ENCODE results near the gene SSB. TPM values are rescaled to one million over a fixed set of nuclear protein-coding genes. Genes with fewer than 3 reads are reported as not detected.
A peak's percentile ranks its signal among the peaks of the same experiment; 100 is the strongest.

SSB gene
- total and polyA plus RNA-seq, 4 donors: 29.9 to 61.4 (median 42.2) TPM

GRCh38 chr2:169796441-169796840 is 2.2 kb upstream of the SSB start:
- Histone ChIP-seq H3K27ac (ENCODE audit: low read depth in 1 of 2, low read length in 2 of 2) (no peak overlapping the region), H3K9ac (ENCODE audit: low read depth in 1 of 2, low read length in 2 of 2) (no peak overlapping the region), H3K36me3 (ENCODE audit: control insufficient read depth in 4 of 4, insufficient read depth in 3 of 4, low read depth in 1 of 4, low read length in 3 of 4) (no peaks in the 10 kb centered on the region), H3K9me3 (ENCODE audit: control insufficient read depth in 4 of 4, low read length in 3 of 4) (no peaks in the 10 kb centered on the region), H3K27me3 (ENCODE audit: control insufficient read depth in 4 of 4, insufficient read depth in 4 of 4, low read length in 3 of 4) (no peaks in the 10 kb centered on the region), H3K4me1 (ENCODE audit: control insufficient read depth in 4 of 4, insufficient read depth in 4 of 4, low read length in 3 of 4) (peaks cover 0 to 6% (median 3%) of the 10 kb centered on the region in 4 donors), H3K4me3 (ENCODE audit: low read depth in 1 of 3, low read length in 3 of 3) (no peak overlapping the region)
- WGBS: 83% methylated on average over 6 of the region's 6 CpGs
- TF ChIP-seq EGR1 (IDR thresholded peaks at IDR 0.05; ENCODE audit: low read depth in 2 of 2) (no peak), FOXA1 (IDR thresholded peaks at IDR 0.05) (no peak), HNF4G (IDR thresholded peaks at IDR 0.05) (no peak), CTCF (IDR thresholded peaks at IDR 0.05; ENCODE audit: low read depth, low read length, missing input control) (no peak), YY1 (IDR thresholded peaks at IDR 0.05) (no peak), RXRA (IDR thresholded peaks at IDR 0.05) (no peak), RAD21 (IDR thresholded peaks at IDR 0.05) (no peak), GABPA (IDR thresholded peaks at IDR 0.05 in 1 of 2, conservative IDR thresholded peaks at IDR 0.05 in 1 of 2) (no peak), JUND (IDR thresholded peaks at IDR 0.05) (no peak), HNF4A (conservative IDR thresholded peaks at IDR 0.05) (no peak)
- TF ChIP-seq, protein P1, sequence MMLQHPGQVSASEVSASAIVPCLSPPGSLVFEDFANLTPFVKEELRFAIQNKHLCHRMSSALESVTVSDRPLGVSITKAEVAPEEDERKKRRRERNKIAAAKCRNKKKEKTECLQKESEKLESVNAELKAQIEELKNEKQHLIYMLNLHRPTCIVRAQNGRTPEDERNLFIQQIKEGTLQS (IDR thresholded peaks at IDR 0.05): no peak
- no peak for DNase-seq (ENCODE audit: low spot score)

DNA sequence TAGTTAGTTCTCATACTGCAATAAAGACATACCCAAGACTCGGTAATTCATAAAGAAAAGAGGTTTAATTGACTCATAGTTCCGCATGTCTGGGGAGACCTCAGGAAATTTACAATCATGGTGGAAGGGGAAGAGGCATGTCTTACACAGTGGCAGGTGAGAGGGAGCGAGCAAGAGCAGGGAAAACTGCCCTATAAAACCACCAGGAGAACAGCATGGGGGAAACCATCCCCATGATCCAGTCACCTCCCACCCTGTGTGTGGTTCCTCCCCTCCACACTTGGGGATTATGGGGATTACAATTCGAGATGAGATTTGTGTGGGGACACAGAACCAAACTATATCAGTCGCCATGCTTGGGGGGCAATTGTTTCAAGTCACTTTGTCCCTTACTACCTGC is 1.1 kb upstream of the SSB start:
- Histone ChIP-seq H3K4me3 (ENCODE audit: low read depth in 1 of 3, low read length in 3 of 3) (no peak overlapping the region), H3K9ac (ENCODE audit: low read depth in 1 of 2, low read length in 2 of 2) (no peak overlapping the region), H3K36me3 (ENCODE audit: control insufficient read depth in 4 of 4, insufficient read depth in 3 of 4, low read depth in 1 of 4, low read length in 3 of 4) (peaks cover 0 to 4% (median 0%) of the 10 kb centered on the region in 4 donors), H3K27me3 (ENCODE audit: control insufficient read depth in 4 of 4, insufficient read depth in 4 of 4, low read length in 3 of 4) (no peaks in the 10 kb centered on the region), H3K27ac (ENCODE audit: low read depth in 1 of 2, low read length in 2 of 2) (no peak overlapping the region), H3K9me3 (ENCODE audit: control insufficient read depth in 4 of 4, low read length in 3 of 4) (no peaks in the 10 kb centered on the region), H3K4me1 (ENCODE audit: control insufficient read depth in 4 of 4, insufficient read depth in 4 of 4, low read length in 3 of 4) (peaks cover 0 to 6% (median 4%) of the 10 kb centered on the region in 4 donors)
- 93% methylated on average over 5 of the region's 5 CpGs for WGBS
- DNase-seq (ENCODE audit: low spot score): no peak
- no peak for TF ChIP-seq RXRA (IDR thresholded peaks at IDR 0.05)

GRCh38 chr2:169798397-169798717 is 314 bp upstream of the SSB start:
- H3K9ac ChIP-seq (ENCODE audit: low read depth in 1 of 2, low read length in 2 of 2): peak overlapping the region; percentile 48 to 60
- TF ChIP-seq CTCF (IDR thresholded peaks at IDR 0.05; ENCODE audit: low read depth, low read length, missing input control): no peak
- TF ChIP-seq MAX (IDR thresholded peaks at IDR 0.05): no peak
- no peak for TF ChIP-seq REST (IDR thresholded peaks at IDR 0.05)
- TF ChIP-seq, protein P1 (IDR thresholded peaks at IDR 0.05): no peak
- TF ChIP-seq NR2F2 (IDR thresholded peaks at IDR 0.05): no peak
- TF ChIP-seq FOXA1 (IDR thresholded peaks at IDR 0.05): no peak
- no peak for TF ChIP-seq HNF4G (IDR thresholded peaks at IDR 0.05)
- H3K4me1 ChIP-seq (ENCODE audit: control insufficient read depth in 4 of 4, insufficient read depth in 4 of 4, low read length in 3 of 4): peaks cover 0 to 6% (median 4%) of the 10 kb centered on the region in 4 donors
- DNase-seq (ENCODE audit: low spot score): no peak
- peaks cover 0 to 4% (median 0%) of the 10 kb centered on the region in 4 donors for H3K36me3 ChIP-seq (ENCODE audit: control insufficient read depth in 4 of 4, insufficient read depth in 3 of 4, low read depth in 1 of 4, low read length in 3 of 4)
- no peaks in the 10 kb centered on the region for H3K9me3 ChIP-seq (ENCODE audit: control insufficient read depth in 4 of 4, low read length in 3 of 4)
- WGBS: 12% methylated on average over 4 of the region's 4 CpGs
- peak overlapping the region; percentile 70 to 79 for H3K27ac ChIP-seq (ENCODE audit: low read depth in 1 of 2, low read length in 2 of 2)
- H3K27me3 ChIP-seq (ENCODE audit: control insufficient read depth in 4 of 4, insufficient read depth in 4 of 4, low read length in 3 of 4): no peaks in the 10 kb centered on the region
- peak overlapping the region; percentile 73 to 97 (median 85) for H3K4me3 ChIP-seq (ENCODE audit: low read depth in 1 of 3, low read length in 3 of 3)

Measured in liver (tissue), 9 donors.